ENCODE results near the gene SUV39H1.

DNA sequence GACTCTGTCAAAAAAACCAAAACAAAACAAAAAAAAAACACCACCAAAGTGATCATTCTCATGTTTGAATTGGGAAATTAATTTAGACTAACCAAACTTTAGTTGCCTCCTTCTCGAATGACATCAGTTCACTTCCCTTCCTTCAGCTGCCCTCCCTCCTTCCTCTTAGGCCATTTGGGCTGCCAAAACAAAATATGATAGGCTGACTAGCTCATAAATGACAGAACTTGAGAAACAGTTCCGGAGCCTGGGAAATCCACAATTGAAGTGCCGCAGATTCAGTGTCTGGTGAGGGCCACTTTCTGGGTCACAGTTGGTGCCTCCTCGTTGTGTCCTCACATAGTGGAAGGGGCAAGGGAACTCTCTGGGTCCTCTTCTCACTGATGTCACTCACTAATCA lies 29.0 kb upstream of the SUV39H1 start:
- TF ChIP-seq CTCF (IDR thresholded peaks at IDR 0.05; ENCODE audit: control extremely low read depth in 1 of 3, insufficient read depth in 1 of 3, low read depth in 1 of 3, low read length in 3 of 3) (no peak), CHD2 (IDR thresholded peaks at IDR 0.05; ENCODE audit: low read length) (no peak), CBX5 (IDR thresholded peaks at IDR 0.05; ENCODE audit: low read depth, low read length) (no peak), POLR2A (IDR thresholded peaks at IDR 0.05; ENCODE audit: control extremely low read depth in 1 of 2, low read depth in 2 of 2, low read length in 2 of 2) (no peak), RBBP5 (IDR thresholded peaks at IDR 0.05; ENCODE audit: borderline replicate concordance, low read depth, low read length) (no peak), FOSL1 (IDR thresholded peaks at IDR 0.05; ENCODE audit: insufficient read depth, low read depth, low read length) (no peak), CREB1 (IDR thresholded peaks at IDR 0.05) (no peak), TBP (IDR thresholded peaks at IDR 0.05; ENCODE audit: low read depth, low read length) (no peak), EP300 (IDR thresholded peaks at IDR 0.05; ENCODE audit: borderline replicate concordance in 1 of 2, low read depth in 2 of 2, low read length in 2 of 2) (no peak), TAF1 (IDR thresholded peaks at IDR 0.05; ENCODE audit: low read depth, low read length) (no peak), JUN (IDR thresholded peaks at IDR 0.05; ENCODE audit: low read depth, low read length) (no peak), POLR2AphosphoS5 (IDR thresholded peaks at IDR 0.05; ENCODE audit: low read depth, low read length) (no peak)
- TF ChIP-seq, protein P1, sequence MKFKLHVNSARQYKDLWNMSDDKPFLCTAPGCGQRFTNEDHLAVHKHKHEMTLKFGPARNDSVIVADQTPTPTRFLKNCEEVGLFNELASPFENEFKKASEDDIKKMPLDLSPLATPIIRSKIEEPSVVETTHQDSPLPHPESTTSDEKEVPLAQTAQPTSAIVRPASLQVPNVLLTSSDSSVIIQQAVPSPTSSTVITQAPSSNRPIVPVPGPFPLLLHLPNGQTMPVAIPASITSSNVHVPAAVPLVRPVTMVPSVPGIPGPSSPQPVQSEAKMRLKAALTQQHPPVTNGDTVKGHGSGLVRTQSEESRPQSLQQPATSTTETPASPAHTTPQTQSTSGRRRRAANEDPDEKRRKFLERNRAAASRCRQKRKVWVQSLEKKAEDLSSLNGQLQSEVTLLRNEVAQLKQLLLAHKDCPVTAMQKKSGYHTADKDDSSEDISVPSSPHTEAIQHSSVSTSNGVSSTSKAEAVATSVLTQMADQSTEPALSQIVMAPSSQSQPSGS (IDR thresholded peaks at IDR 0.05; ENCODE audit: low read length): no peak
